ENCODE data around the gene SMIM13. TPM values are rescaled to one million over a fixed set of nuclear protein-coding genes. Genes with fewer than 3 reads are reported as not detected.

SMIM13 gene
- total RNA-seq, 4 donors from 2014 or later = 5.3 to 7.8 (median 7.1) TPM

DNA sequence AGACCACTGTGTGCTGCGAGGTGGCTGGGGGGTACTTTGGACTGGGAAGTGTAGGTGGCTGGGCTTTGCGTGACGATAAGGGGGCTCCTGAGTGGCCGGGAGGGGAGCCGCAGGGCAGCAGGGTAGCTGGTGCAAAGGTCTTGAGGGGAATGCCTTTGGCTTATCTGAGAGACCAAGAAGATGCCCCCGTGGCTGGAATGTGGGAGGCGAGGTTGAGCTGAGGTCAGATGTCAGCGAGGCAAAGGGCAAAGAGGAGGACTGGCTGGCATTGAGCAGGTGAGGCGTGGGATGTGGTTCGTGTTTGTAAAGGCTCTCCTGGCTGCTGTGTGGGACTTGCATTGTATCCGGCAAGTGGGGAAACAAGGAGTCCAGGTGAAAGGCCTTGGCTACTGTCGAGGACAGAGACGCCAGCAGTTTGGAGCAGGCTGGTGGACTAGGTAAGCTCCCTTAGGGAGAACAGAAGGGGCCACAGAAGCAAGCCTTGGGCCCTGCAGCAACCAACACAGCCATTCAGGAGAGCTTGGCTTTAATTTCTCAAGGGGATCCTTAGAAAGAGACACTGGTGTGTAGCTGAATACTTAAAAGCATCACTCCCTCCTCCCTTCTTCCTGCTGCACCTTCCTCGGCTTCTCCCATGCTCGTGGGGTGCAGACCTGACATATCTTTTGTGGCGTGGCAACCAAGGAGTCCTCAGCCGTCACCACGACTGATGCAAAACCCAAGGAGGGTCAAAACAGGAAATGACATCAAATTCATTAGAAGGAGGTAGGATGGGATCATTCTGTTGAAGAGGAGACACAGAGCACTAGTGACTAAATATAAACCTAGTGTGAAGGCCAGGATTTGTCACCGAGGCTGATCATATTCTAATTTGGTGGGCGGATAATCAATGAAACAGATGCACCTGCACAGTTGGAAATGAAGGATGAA, 71.3 kb downstream of the SMIM13 start:
- no peaks in the 10 kb centered on the region for H3K27me3 ChIP-seq
- DNase-seq = no peak
- H3K36me3 ChIP-seq = no peaks in the 10 kb centered on the region
- intact Hi-C loops (cut with DNase I) = no loop called here
- no peaks in the 10 kb centered on the region for H3K9me3 ChIP-seq
- 85 to 88% methylated on average over 20 of the region's 20 CpGs for WGBS, 2 donors
- peaks cover 0 to 17% of the 10 kb centered on the region in 2 donors for H3K4me1 ChIP-seq
- H3K27ac ChIP-seq = no peak overlapping the region
- H3K4me3 ChIP-seq (replicated peaks in 1 of 3) = no peak overlapping the region
- TF ChIP-seq POLR2A (IDR thresholded peaks at IDR 0.05) = no peak
- TF ChIP-seq CTCF (IDR thresholded peaks at IDR 0.05) = no peak

DNA sequence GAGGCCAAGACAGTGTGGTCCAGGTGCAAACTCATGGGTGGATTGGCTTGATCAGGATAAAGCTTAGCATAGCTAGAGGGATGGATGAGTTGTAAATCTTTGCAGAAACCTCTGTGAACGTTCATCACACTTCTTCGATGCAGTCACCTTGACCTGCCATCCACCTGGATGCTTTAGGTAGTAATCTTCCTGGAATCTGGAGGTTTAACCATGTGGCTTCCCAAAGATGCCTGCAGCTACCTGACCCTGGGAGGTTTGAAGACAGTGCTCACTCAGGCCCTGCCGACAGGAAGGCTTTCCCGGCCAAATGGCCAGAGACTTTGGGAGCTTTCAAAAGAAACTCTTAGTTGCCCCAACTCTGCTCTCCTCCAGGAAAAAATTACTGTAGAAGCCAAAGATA, 73.3 kb downstream of the SMIM13 start:
- WGBS, 2 donors = 61 to 98% methylated on average over 4 of the region's 4 CpGs
- no peak overlapping the region for H3K4me3 ChIP-seq (replicated peaks in 1 of 3)
- H3K27me3 ChIP-seq = no peaks in the 10 kb centered on the region
- no peak for TF ChIP-seq CTCF (IDR thresholded peaks at IDR 0.05)
- TF ChIP-seq POLR2A (IDR thresholded peaks at IDR 0.05) = no peak
- intact Hi-C loops (cut with DNase I) = no loop called here
- H3K9me3 ChIP-seq = no peaks in the 10 kb centered on the region
- DNase-seq = no peak
- H3K4me1 ChIP-seq = peaks cover 0 to 17% of the 10 kb centered on the region in 2 donors
- H3K27ac ChIP-seq = peak overlapping the region in 2 of 3 donors; percentile 14 to 31
- H3K36me3 ChIP-seq = no peaks in the 10 kb centered on the region

DNA sequence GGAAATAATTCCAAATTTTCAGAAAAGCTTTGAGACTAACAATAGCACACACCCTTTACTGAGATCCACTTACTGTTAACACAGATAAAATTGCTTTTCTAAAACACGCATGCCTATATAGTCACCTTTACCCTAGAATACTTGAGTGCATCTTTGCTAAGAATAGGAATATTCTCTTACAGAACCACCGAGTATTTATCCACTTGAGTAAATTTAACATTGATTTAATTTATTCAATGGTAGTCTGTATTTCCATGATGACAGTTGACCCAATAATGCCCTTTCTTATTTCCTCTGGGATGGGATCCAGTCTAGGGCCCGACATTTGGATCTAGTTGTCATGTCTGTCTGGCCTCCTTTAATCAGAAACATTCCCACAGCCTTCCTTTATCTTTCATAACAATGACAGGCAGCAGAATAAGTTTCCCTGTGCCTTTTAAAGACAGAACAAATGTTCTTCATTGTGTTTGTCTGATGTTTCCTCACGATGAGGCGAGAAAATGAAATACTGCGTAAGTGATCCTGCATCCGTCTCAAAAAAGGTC, 74.5 kb downstream of the SMIM13 start:
- H3K4me1 ChIP-seq = peaks cover 6 to 25% of the 10 kb centered on the region in 2 donors
- H3K4me3 ChIP-seq (replicated peaks in 1 of 3) = no peak overlapping the region
- peak overlapping the region in 2 of 3 donors; percentile 2 to 31 for H3K27ac ChIP-seq
- intact Hi-C loops (cut with DNase I) = no loop called here
- H3K27me3 ChIP-seq = no peaks in the 10 kb centered on the region
- H3K36me3 ChIP-seq = no peaks in the 10 kb centered on the region
- no peaks in the 10 kb centered on the region for H3K9me3 ChIP-seq
- DNase-seq = no peak
- WGBS, 2 donors = 74 to 79% methylated on average over 7 of the region's 7 CpGs
- no peak for TF ChIP-seq POLR2A (IDR thresholded peaks at IDR 0.05)
- TF ChIP-seq CTCF (IDR thresholded peaks at IDR 0.05) = no peak

DNA sequence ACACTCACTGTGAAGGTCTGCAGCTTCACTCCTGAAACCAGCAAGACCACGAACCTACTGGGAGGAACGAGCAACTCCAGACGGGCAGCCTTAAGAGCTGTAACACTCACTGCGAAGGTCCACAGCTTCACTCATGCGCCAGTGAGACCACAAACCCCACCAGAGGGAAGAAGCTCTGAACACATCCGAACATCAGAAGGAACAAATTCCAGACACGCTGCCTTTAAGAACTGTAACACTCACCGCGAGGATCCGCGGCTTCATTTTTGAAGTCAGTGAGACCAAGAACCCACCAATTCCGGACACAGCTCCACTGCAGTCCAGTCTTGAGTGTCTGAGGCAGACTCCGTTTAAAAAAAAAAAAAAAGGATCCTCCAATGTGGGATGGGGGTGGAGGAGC, 78.3 kb downstream of the SMIM13 start:
- no peaks in the 10 kb centered on the region for H3K36me3 ChIP-seq
- H3K4me1 ChIP-seq = peaks cover 6 to 22% of the 10 kb centered on the region in 2 donors
- H3K4me3 ChIP-seq (replicated peaks in 1 of 3) = no peak overlapping the region
- WGBS, 2 donors = 95 to 97% methylated on average over 13 of the region's 13 CpGs
- DNase-seq = no peak
- no peak overlapping the region for H3K27ac ChIP-seq
- H3K9me3 ChIP-seq = no peaks in the 10 kb centered on the region
- intact Hi-C loops (cut with DNase I) = no loop called here
- TF ChIP-seq POLR2A (IDR thresholded peaks at IDR 0.05) = no peak
- no peak for TF ChIP-seq CTCF (IDR thresholded peaks at IDR 0.05)
- H3K27me3 ChIP-seq = no peaks in the 10 kb centered on the region
